HepG2 (cell line): ENCODE results near the gene SELENOW. TPM values are rescaled to one million over a fixed set of nuclear protein-coding genes. Genes with fewer than 3 reads are reported as not detected.

Experiments
- BCL6 ChIP-seq: IDR thresholded peaks from 2 replicates; pipeline ENCODE4 v1.6.1; 2016; ENCODE audit warnings: missing genetic modification reagents, missing compliant biosample characterization
- CHD2 ChIP-seq: IDR thresholded peaks from 2 replicates; pipeline ENCODE4 v1.6.1; 2011; ENCODE audit warnings: low read depth, low read length, improper control_type of control experiment
- FOXA1 ChIP-seq, 2 experiments: fragments of 450-650 bp in 1 of 2; sonication (generic) in 1 of 2; formaldehyde crosslinking in 1 of 2; IDR thresholded peaks; 2 replicates each; pipeline versions ENCODE4 v1.4.0 to v1.6.1; 2016 to 2020; ENCODE audit warnings: missing genetic modification reagents in 1 of 2
- HDAC6 ChIP-seq: fragments of 200-600 bp; sonication (generic); IDR thresholded peaks from 2 replicates; pipeline ENCODE4 v1.7.0; 2017; ENCODE audit warnings: mild to moderate bottlenecking, antibody characterized with exemption, low read length, low read depth
- MIER2 ChIP-seq: IDR thresholded peaks from 2 replicates; pipeline ENCODE4 v1.6.1; 2016; ENCODE audit warnings: missing biosample characterization, missing genetic modification reagents
- SIX4 ChIP-seq: sonication (generic); formaldehyde crosslinking; IDR thresholded peaks from 2 replicates; pipeline ENCODE4 v1.4.0; 2020; ENCODE audit warnings: missing genetic modification reagents
- SMAD3 ChIP-seq: sonication (generic); formaldehyde crosslinking; IDR thresholded peaks from 2 replicates; pipeline ENCODE4 v1.4.0; 2020; ENCODE audit warnings: missing genetic modification reagents
- SP4 ChIP-seq: sonication (generic); formaldehyde crosslinking; IDR thresholded peaks from 2 replicates; pipeline ENCODE4 v1.8.1; 2023; ENCODE audit warnings: mild to moderate bottlenecking, missing genetic modification reagents
- ZMYM2 ChIP-seq: sonication (generic); formaldehyde crosslinking; IDR thresholded peaks from 2 replicates; pipeline ENCODE4 v1.8.0; 2022; ENCODE audit warnings: mild to moderate bottlenecking, missing genetic modification reagents
- ZNF260 ChIP-seq: sonication (generic); formaldehyde crosslinking; IDR thresholded peaks from 2 replicates; pipeline ENCODE4 v1.4.0; 2020; ENCODE audit warnings: missing genetic modification reagents, low read depth, mild to moderate bottlenecking, borderline replicate concordance
- ZNF33B ChIP-seq: sonication (generic); formaldehyde crosslinking; IDR thresholded peaks from 2 replicates; pipeline ENCODE4 v1.5.1; 2020; ENCODE audit warnings: mild to moderate bottlenecking, missing genetic modification reagents
- ZNF343 ChIP-seq: sonication (generic); formaldehyde crosslinking; IDR thresholded peaks from 2 replicates; pipeline ENCODE4 v1.4.0; 2020; ENCODE audit warnings: mild to moderate bottlenecking, missing genetic modification reagents
- ZNF607 ChIP-seq: sonication (generic); formaldehyde crosslinking; IDR thresholded peaks from 2 replicates; pipeline ENCODE4 v1.5.1; 2020; ENCODE audit warnings: missing genetic modification reagents, mild to moderate bottlenecking, borderline replicate concordance
- ZNF720 ChIP-seq: sonication (generic); formaldehyde crosslinking; IDR thresholded peaks from 2 replicates; pipeline ENCODE4 v1.4.0; 2020; ENCODE audit warnings: missing genetic modification reagents
- ZNF839 ChIP-seq: sonication (generic); formaldehyde crosslinking; IDR thresholded peaks from 2 replicates; pipeline ENCODE4 v1.4.0; 2020; ENCODE audit warnings: missing genetic modification reagents, mild to moderate bottlenecking, borderline replicate concordance
- ZSCAN12 ChIP-seq: sonication (generic); formaldehyde crosslinking; IDR thresholded peaks from 2 replicates; pipeline ENCODE4 v1.9.0; 2021; ENCODE audit warnings: mild to moderate bottlenecking, missing genetic modification reagents
- polyA plus RNA-seq, 8 experiments: library from polyadenylated mRNA; depleted of rRNA in 3 of 8; stranded (reverse) in 7 of 8; unstranded in 1 of 8; fragments of >200 nt; fragmentation: Illumina TruSeq in 4 of 8; extraction: Trizol in 4 of 8; gene quantifications; 2 replicates each; pipeline versions ENCODE4 v1.2.1 to v1.2.3, GENCODE V29; 2011 to 2016; ENCODE audit warnings: low read depth in 4 of 8, missing spikeins in 1 of 8, mixed read lengths in 1 of 8; ENCODE audit not compliant: insufficient read depth in 1 of 8
- total RNA-seq, 5 experiments: library from RNA; depleted of rRNA; stranded (reverse); fragments of >200 nt; fragmentation: Illumina TruSeq; extraction: Trizol; gene quantifications; 2 replicates each; pipeline ENCODE4 v1.2.3, GENCODE V29; 2016; ENCODE audit warnings: low read depth in 1 of 5
- TF ChIP-seq, protein P1 (sequence below): sonication (generic); formaldehyde crosslinking; IDR thresholded peaks from 2 replicates; pipeline ENCODE4 v1.8.0; 2022; ENCODE audit warnings: missing genetic modification reagents, mild to moderate bottlenecking, moderate library complexity, borderline replicate concordance
- TF ChIP-seq, protein P2 (sequence below): sonication (generic); formaldehyde crosslinking; IDR thresholded peaks from 2 replicates; pipeline ENCODE4 v1.8.1; 2023; ENCODE audit warnings: mild to moderate bottlenecking, inconsistent platforms, moderate library complexity, missing genetic modification reagents, borderline replicate concordance
- TF ChIP-seq, protein P3 (sequence below): sonication (generic); formaldehyde crosslinking; IDR thresholded peaks from 2 replicates; pipeline ENCODE4 v1.8.1; 2023; ENCODE audit warnings: mild to moderate bottlenecking, missing genetic modification reagents
- TF ChIP-seq, protein P4 (sequence below): sonication (generic); formaldehyde crosslinking; IDR thresholded peaks from 2 replicates; pipeline ENCODE4 v1.8.0; 2022; ENCODE audit warnings: mild to moderate bottlenecking, missing genetic modification reagents, moderate library complexity
- TF ChIP-seq, protein P5 (sequence below): sonication (generic); formaldehyde crosslinking; IDR thresholded peaks from 2 replicates; pipeline ENCODE4 v1.4.0; 2020; ENCODE audit warnings: mild to moderate bottlenecking, missing genetic modification reagents

SELENOW gene
- total and polyA plus RNA-seq, 2 of the 13 experiments (the other 11 are each of a cell fraction or from before 2014, with no cell fraction given) = 50.3 to 64.7 TPM

DNA sequence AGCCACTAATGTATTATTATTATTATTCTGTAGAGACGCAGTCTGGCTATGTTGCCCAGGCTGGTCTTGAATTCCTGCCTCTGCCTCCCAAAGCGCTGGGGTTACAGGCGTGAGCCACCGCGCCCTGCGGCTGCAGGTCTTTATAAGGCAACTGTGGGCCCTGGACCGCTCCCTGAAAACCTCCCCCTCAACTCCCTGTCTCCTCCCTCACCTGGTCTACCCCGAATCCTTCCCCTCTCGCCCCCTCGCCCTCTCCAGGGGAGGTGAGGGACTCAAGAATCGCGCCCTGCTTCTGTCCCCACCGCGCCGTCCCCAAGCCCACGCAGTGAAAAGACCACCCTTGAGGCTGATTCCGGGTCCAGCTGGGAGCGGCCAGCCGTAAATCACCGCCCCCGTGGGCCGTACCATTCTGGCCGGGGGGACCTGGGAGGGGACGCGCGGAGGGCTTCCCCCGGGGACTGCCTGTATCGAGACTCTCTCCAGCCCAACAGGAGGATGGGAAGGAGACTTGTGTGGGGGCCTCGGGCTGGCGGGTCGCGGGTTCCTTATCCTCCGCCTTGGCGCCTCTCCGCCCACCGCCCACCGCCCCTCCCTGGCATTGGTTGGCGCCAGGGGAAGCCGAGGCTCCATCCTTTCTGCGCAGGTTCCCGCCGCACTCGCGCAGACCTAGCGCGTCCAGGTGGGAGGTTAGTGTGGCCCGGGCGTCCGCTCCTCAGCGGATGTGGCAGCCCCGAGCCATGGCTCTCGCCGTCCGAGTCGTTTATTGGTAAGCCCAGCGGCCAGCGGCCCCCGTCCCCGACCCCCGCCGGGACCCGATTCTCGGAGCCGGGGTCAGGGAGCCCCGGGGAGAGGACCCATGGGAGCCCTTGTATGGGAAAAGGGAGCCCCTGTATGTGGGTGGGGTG is at the start of gene SELENOW (continued):
- TF ChIP-seq, protein P1, sequence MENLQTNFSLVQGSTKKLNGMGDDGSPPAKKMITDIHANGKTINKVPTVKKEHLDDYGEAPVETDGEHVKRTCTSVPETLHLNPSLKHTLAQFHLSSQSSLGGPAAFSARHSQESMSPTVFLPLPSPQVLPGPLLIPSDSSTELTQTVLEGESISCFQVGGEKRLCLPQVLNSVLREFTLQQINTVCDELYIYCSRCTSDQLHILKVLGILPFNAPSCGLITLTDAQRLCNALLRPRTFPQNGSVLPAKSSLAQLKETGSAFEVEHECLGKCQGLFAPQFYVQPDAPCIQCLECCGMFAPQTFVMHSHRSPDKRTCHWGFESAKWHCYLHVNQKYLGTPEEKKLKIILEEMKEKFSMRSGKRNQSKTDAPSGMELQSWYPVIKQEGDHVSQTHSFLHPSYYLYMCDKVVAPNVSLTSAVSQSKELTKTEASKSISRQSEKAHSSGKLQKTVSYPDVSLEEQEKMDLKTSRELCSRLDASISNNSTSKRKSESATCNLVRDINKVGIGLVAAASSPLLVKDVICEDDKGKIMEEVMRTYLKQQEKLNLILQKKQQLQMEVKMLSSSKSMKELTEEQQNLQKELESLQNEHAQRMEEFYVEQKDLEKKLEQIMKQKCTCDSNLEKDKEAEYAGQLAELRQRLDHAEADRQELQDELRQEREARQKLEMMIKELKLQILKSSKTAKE = no peak
- TF ChIP-seq ZMYM2 = no peak
- no peak for TF ChIP-seq ZNF260 (CRISPR knock-in tag)
- TF ChIP-seq, protein P2, sequence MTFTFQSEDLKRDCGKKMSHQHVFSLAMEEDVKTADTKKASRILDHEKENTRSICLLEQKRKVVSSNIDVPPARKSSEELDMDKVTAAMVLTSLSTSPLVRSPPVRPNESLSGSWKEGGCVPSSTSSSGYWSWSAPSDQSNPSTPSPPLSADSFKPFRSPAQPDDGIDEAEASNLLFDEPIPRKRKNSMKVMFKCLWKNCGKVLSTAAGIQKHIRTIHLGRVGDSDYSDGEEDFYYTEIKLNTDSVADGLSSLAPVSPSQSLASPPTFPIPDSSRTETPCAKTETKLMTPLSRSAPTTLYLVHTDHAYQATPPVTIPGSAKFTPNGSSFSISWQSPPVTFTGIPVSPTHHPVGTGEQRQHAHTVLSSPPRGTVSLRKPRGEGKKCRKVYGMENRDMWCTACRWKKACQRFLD (CRISPR knock-in tag) = no peak; the same call in 1 of the 2 replicates
- TF ChIP-seq, protein P3, sequence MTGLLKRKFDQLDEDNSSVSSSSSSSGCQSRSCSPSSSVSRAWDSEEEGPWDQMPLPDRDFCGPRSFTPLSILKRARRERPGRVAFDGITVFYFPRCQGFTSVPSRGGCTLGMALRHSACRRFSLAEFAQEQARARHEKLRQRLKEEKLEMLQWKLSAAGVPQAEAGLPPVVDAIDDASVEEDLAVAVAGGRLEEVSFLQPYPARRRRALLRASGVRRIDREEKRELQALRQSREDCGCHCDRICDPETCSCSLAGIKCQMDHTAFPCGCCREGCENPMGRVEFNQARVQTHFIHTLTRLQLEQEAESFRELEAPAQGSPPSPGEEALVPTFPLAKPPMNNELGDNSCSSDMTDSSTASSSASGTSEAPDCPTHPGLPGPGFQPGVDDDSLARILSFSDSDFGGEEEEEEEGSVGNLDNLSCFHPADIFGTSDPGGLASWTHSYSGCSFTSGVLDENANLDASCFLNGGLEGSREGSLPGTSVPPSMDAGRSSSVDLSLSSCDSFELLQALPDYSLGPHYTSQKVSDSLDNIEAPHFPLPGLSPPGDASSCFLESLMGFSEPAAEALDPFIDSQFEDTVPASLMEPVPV (CRISPR knock-in tag) = 0 out of 2 replicates have a peak, but pooled peaks have one; percentile 81
- TF ChIP-seq, protein P4, sequence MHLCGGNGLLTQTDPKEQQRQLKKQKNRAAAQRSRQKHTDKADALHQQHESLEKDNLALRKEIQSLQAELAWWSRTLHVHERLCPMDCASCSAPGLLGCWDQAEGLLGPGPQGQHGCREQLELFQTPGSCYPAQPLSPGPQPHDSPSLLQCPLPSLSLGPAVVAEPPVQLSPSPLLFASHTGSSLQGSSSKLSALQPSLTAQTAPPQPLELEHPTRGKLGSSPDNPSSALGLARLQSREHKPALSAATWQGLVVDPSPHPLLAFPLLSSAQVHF (CRISPR knock-in tag) = peak; percentile 58; the same call in 1 of the 2 replicates
- peak; percentile 54; the same call in 1 of the 2 replicates for TF ChIP-seq SMAD3 (CRISPR knock-in tag)
- no peak for TF ChIP-seq HDAC6
- peak; percentile 73 for TF ChIP-seq ZNF607 (CRISPR knock-in tag)
- TF ChIP-seq ZNF343 (CRISPR knock-in tag) = no peak
- no peak for TF ChIP-seq MIER2 (CRISPR knock-in tag)
- TF ChIP-seq ZSCAN12 (CRISPR knock-in tag) = no peak
- TF ChIP-seq SIX4 (CRISPR knock-in tag) = no peak
- TF ChIP-seq BCL6 (CRISPR knock-in tag) = no peak
- peak; percentile 94 for TF ChIP-seq SP4
- no peak for TF ChIP-seq CHD2
- no peak for TF ChIP-seq FOXA1 (IDR thresholded peaks at IDR 0.05)
- no peak for TF ChIP-seq FOXA1 (CRISPR knock-in tag; IDR thresholded peaks at IDR 0.05)
- TF ChIP-seq, protein P5, sequence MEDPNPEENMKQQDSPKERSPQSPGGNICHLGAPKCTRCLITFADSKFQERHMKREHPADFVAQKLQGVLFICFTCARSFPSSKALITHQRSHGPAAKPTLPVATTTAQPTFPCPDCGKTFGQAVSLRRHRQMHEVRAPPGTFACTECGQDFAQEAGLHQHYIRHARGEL (CRISPR knock-in tag) = no peak
- TF ChIP-seq ZNF720 (CRISPR knock-in tag) = no peak
- TF ChIP-seq ZNF33B (CRISPR knock-in tag) = no peak; the same call in 1 of the 2 replicates
- TF ChIP-seq ZNF839 = peak; percentile 59; the same call in 1 of the 2 replicates
